Measurements from ENCODE around the gene PRRG4. TPM values are rescaled to one million over a fixed set of nuclear protein-coding genes. Genes with fewer than 3 reads are reported as not detected.

PRRG4 gene
- total RNA-seq, 1 experiment from 2014 or later, result 11.5 TPM

GRCh38 chr11:32840587-32840986 lies 10.9 kb downstream of the PRRG4 start:
- BruUV-seq (replicated peaks), result no TSS peak
- POLR2A ChIA-PET (ENCODE audit: unreplicated experiment), result no interaction called here

GRCh38 chr11:32843544-32843943 lies 13.8 kb downstream of the PRRG4 start:
- no TSS peak for BruUV-seq (replicated peaks)
- no peak for DNase-seq
- peaks cover 20% of the 10 kb centered on the region for H3F3A ChIP-seq (ENCODE audit: insufficient read depth, low read depth)
- H3K4me2 ChIP-seq, result no peak overlapping the region
- no peak overlapping the region for H2AFZ ChIP-seq
- H3K27me3 ChIP-seq (ENCODE audit: insufficient read depth, low read depth), result no peaks in the 10 kb centered on the region
- TF ChIP-seq EZH2 (IDR thresholded peaks at IDR 0.05; ENCODE audit: low read depth), result no peak
- TF ChIP-seq CTCF (conservative IDR thresholded peaks at IDR 0.05), result no peak
- intact Hi-C loops (cut with micrococcal nuclease; ENCODE audit: unreplicated experiment), result no loop called here
- POLR2A ChIA-PET (ENCODE audit: unreplicated experiment), result no interaction called here
- 0 out of 2 replicates have a peak, but pooled peaks cover 3% of the 10 kb centered on the region for H3K9me3 ChIP-seq (ENCODE audit: insufficient read depth, low read depth)
- H3K4me3 ChIP-seq, result no peak overlapping the region
- no peaks in the 10 kb centered on the region for H3K79me2 ChIP-seq (ENCODE audit: low read depth)
- H3K4me1 ChIP-seq (replicated peaks; ENCODE audit: insufficient read depth), result peaks cover 22% of the 10 kb centered on the region
- 0 out of 2 replicates have a peak, but pooled peaks cover 11% of the 10 kb centered on the region for H3K36me3 ChIP-seq (ENCODE audit: low read depth)
- H3K9me2 ChIP-seq (ENCODE audit: insufficient read depth), result no peaks in the 10 kb centered on the region
- CTCF ChIA-PET, result no interaction called here
- H4K20me1 ChIP-seq (ENCODE audit: insufficient read depth), result no peaks in the 10 kb centered on the region
- H3K27ac ChIP-seq, result no peak overlapping the region

More at GRCh38 chr11:32840587-32840986, 10.9 kb downstream of the PRRG4 start:
- CTCF ChIA-PET, result interaction anchor here (0.7 kb wide), 3 partner anchors 243 to 397 kb away, joined by 3 to 5 read pairs (median 5); no protein-coding TSS in a partner anchor
- no peak overlapping the region for H3K4me3 ChIP-seq
- H3K4me2 ChIP-seq, result no peak overlapping the region
- H3K4me1 ChIP-seq (replicated peaks; ENCODE audit: insufficient read depth), result peaks cover 33% of the 10 kb centered on the region
- no peaks in the 10 kb centered on the region for H4K20me1 ChIP-seq (ENCODE audit: insufficient read depth)
- H2AFZ ChIP-seq, result no peak overlapping the region
- no peak for DNase-seq
- H3K9me2 ChIP-seq (ENCODE audit: insufficient read depth), result no peaks in the 10 kb centered on the region
- intact Hi-C loops (cut with micrococcal nuclease; ENCODE audit: unreplicated experiment), result no loop called here
- 0 out of 2 replicates have a peak, but pooled peaks cover 3% of the 10 kb centered on the region for H3K9me3 ChIP-seq (ENCODE audit: insufficient read depth, low read depth)
- H3K27me3 ChIP-seq (ENCODE audit: insufficient read depth, low read depth), result no peaks in the 10 kb centered on the region
- no peak overlapping the region for H3K27ac ChIP-seq
- 0 out of 2 replicates have a peak, but pooled peaks cover 11% of the 10 kb centered on the region for H3K36me3 ChIP-seq (ENCODE audit: low read depth)
- no peak for TF ChIP-seq CTCF (conservative IDR thresholded peaks at IDR 0.05)
- TF ChIP-seq EZH2 (IDR thresholded peaks at IDR 0.05; ENCODE audit: low read depth), result no peak
- H3K79me2 ChIP-seq (ENCODE audit: low read depth), result no peaks in the 10 kb centered on the region
- peaks cover 31% of the 10 kb centered on the region for H3F3A ChIP-seq (ENCODE audit: insufficient read depth, low read depth)

GRCh38 chr11:32847511-32847910 lies 17.8 kb downstream of the PRRG4 start:
- CTCF ChIA-PET, result no interaction called here

More at GRCh38 chr11:32847511-32847910, 17.8 kb downstream of the PRRG4 start:
- DNase-seq, result no peak
- no peaks in the 10 kb centered on the region for H3K36me3 ChIP-seq (ENCODE audit: low read depth)
- TF ChIP-seq CTCF (conservative IDR thresholded peaks at IDR 0.05) (no peak), EZH2 (IDR thresholded peaks at IDR 0.05; ENCODE audit: low read depth) (no peak)
- intact Hi-C loops (cut with micrococcal nuclease; ENCODE audit: unreplicated experiment), result no loop called here
- H3K79me2 ChIP-seq (ENCODE audit: low read depth), result no peaks in the 10 kb centered on the region
- H3K4me2 ChIP-seq, result no peak overlapping the region
- no peak overlapping the region for H2AFZ ChIP-seq
- H3K27me3 ChIP-seq (ENCODE audit: insufficient read depth, low read depth), result no peaks in the 10 kb centered on the region
- no peak overlapping the region for H3K27ac ChIP-seq
- no peaks in the 10 kb centered on the region for H3K9me2 ChIP-seq (ENCODE audit: insufficient read depth)
- BruUV-seq (replicated peaks), result no TSS peak
- H3K9me3 ChIP-seq (ENCODE audit: insufficient read depth, low read depth), result no peaks in the 10 kb centered on the region
- peaks cover 3% of the 10 kb centered on the region; the same call in 1 of the 2 replicates for H3F3A ChIP-seq (ENCODE audit: insufficient read depth, low read depth)
- POLR2A ChIA-PET (ENCODE audit: unreplicated experiment), result no interaction called here
- no peak overlapping the region for H3K4me3 ChIP-seq
- no peaks in the 10 kb centered on the region for H4K20me1 ChIP-seq (ENCODE audit: insufficient read depth)
- no peaks in the 10 kb centered on the region for H3K4me1 ChIP-seq (replicated peaks; ENCODE audit: insufficient read depth)

All from PC-9 (cell line).